22Rv1 (cell line): ENCODE results near the gene PIP5K1B.

Source experiments
- CTCF ChIP-seq: fragments of 450-650 bp; IDR thresholded peaks from 2 replicates; pipeline ENCODE4 v1.5.1; 2017; ENCODE audit warnings: mild to moderate bottlenecking
- ZFX ChIP-seq: fragments of 450-650 bp; IDR thresholded peaks from 2 replicates; pipeline ENCODE4 v1.6.1; 2017; ENCODE audit warnings: antibody characterized with exemption, borderline replicate concordance

GRCh38 chr9:68710111-68710471 is 5.1 kb downstream of the PIP5K1B start:
- TF ChIP-seq CTCF = no peak
- no peak for TF ChIP-seq ZFX
